Endothelial cell (in vitro differentiated cells): ENCODE results near the gene CYB5A. TPM values are rescaled to one million over a fixed set of nuclear protein-coding genes. Genes with fewer than 3 reads are reported as not detected.

Source experiments
- DNase-seq: peaks from one replicate; pipeline ENCODE4 v3.0.0; 2021; ENCODE audit warnings: low spot score
- H3K27ac Mint-ChIP-seq: one replicate; pipeline ENCODE4 v1.8.0; 2021; ENCODE audit warnings: mixed read lengths, inconsistent platforms; ENCODE audit not compliant: unreplicated experiment
- H3K27me3 Mint-ChIP-seq: one replicate; pipeline ENCODE4 v1.8.0; 2021; ENCODE audit warnings: mild to moderate bottlenecking, moderate library complexity, mixed read lengths, inconsistent platforms; ENCODE audit not compliant: unreplicated experiment
- H3K36me3 Mint-ChIP-seq: one replicate; pipeline ENCODE4 v1.8.0; 2021; ENCODE audit warnings: mild to moderate bottlenecking, low read depth, mixed read lengths, inconsistent platforms; ENCODE audit not compliant: unreplicated experiment
- H3K4me1 Mint-ChIP-seq: one replicate; pipeline ENCODE4 v1.8.0; 2021; ENCODE audit warnings: mild to moderate bottlenecking, mixed read lengths, inconsistent platforms; ENCODE audit not compliant: unreplicated experiment
- H3K4me3 Mint-ChIP-seq: one replicate; pipeline ENCODE4 v1.8.0; 2021; ENCODE audit warnings: mild to moderate bottlenecking, mixed read lengths, inconsistent platforms; ENCODE audit not compliant: unreplicated experiment
- H3K9me3 Mint-ChIP-seq: one replicate; pipeline ENCODE4 v1.8.0; 2021; ENCODE audit warnings: mixed read lengths, inconsistent platforms; ENCODE audit not compliant: unreplicated experiment
- total RNA-seq: library from RNA; stranded (reverse); fragmentation: NEBNext Ultra II Directional; extraction: Animal tissue kit (Norgen Biotek cat#: 25700); gene quantifications from one replicate; pipeline ENCODE4 v1.2.1, GENCODE V29; 2021; ENCODE audit not compliant: unreplicated experiment
- TF ChIP-seq, protein P1 (sequence below): fragments of 200-600 bp; sonication (generic); IDR thresholded peaks from one replicate; pipeline ENCODE4 v1.5.0; 2021; ENCODE audit warnings: antibody characterized with exemption; ENCODE audit not compliant: unreplicated experiment

The CYB5A gene
- total RNA-seq, 1 donor from 2014 or later: 119 TPM

DNA sequence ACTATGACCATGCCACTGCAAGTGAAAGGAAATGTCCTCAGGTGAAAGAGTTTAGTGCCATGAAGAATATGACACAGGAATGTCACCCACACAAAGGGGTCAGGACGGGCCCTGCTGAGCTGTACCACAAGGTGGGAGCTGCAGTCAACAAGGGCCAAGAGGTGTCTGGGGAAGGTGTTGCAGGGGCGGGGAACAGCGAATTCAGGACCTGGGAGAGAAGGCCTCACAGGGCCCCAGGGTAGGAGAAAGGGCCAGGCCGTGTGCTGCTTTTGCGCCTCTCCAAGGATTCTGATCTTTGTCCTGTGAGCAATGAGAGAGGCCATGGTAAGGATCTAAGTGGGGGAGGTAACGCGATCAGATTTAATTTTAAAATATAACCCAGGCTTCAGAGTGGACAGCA, 23.6 kb downstream of the CYB5A start:
- TF ChIP-seq, protein P1, sequence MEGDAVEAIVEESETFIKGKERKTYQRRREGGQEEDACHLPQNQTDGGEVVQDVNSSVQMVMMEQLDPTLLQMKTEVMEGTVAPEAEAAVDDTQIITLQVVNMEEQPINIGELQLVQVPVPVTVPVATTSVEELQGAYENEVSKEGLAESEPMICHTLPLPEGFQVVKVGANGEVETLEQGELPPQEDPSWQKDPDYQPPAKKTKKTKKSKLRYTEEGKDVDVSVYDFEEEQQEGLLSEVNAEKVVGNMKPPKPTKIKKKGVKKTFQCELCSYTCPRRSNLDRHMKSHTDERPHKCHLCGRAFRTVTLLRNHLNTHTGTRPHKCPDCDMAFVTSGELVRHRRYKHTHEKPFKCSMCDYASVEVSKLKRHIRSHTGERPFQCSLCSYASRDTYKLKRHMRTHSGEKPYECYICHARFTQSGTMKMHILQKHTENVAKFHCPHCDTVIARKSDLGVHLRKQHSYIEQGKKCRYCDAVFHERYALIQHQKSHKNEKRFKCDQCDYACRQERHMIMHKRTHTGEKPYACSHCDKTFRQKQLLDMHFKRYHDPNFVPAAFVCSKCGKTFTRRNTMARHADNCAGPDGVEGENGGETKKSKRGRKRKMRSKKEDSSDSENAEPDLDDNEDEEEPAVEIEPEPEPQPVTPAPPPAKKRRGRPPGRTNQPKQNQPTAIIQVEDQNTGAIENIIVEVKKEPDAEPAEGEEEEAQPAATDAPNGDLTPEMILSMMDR: no peak
- no peak for DNase-seq
- Mint-ChIP-seq H3K27ac (no peak overlapping the region), H3K36me3 (peaks cover 12% of the 10 kb centered on the region), H3K4me1 (peaks cover 25% of the 10 kb centered on the region), H3K4me3 (peak overlapping the region; percentile 61), H3K9me3 (no peaks in the 10 kb centered on the region), H3K27me3 (no peaks in the 10 kb centered on the region)

DNA sequence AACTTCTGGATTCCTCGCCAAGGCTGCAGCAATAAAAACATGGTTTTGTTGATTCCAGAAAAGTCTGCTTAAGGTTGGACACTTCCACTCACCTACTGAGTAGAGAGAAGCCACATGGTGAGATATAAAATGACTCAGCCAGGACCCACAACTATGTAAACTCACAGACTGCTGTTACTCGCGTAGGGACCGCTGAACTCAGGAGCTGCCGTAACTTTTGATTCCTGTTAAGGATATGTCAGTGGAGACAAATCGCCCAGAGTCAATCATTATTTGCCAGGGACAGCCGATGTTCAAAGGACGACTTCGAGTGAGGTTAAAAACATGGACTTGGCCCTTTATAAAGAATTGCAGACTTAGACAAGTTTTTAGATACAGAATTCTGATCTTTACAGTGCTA, 25.6 kb downstream of the CYB5A start:
- H3K27me3 Mint-ChIP-seq: no peaks in the 10 kb centered on the region
- no peak overlapping the region for H3K4me3 Mint-ChIP-seq
- no peaks in the 10 kb centered on the region for H3K9me3 Mint-ChIP-seq
- H3K36me3 Mint-ChIP-seq: peaks cover 18% of the 10 kb centered on the region
- H3K4me1 Mint-ChIP-seq: peaks cover 25% of the 10 kb centered on the region
- H3K27ac Mint-ChIP-seq: peak overlapping the region; percentile 40
- no peak for DNase-seq
- TF ChIP-seq, protein P1: no peak

DNA sequence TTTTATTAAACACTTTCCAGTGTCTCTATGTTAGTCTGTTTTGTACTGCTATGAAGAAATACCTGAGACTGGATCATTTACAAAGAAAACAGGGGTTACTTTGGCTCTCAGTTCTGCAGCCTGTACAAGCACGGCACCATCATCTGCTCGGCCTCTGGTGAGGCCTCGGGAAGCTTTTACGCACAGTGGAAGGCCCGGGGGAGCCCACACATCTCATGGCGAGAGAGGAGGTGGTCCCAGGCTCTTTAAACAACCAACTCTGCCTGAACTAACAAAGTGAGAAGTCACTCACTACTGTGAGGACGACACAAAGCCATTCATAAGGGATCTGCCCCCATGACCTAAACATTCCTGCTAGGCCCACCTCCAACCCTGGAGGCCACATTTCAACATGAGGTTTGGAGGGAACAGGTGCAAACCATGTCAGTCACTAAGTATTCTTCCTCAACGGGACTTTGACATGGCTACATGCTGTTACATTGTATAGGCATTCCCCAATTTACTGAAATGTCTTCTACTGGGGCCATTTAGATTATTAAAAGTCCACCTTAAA, 26.1 kb downstream of the CYB5A start:
- H3K27ac Mint-ChIP-seq: no peak overlapping the region
- no peaks in the 10 kb centered on the region for H3K27me3 Mint-ChIP-seq

DNA sequence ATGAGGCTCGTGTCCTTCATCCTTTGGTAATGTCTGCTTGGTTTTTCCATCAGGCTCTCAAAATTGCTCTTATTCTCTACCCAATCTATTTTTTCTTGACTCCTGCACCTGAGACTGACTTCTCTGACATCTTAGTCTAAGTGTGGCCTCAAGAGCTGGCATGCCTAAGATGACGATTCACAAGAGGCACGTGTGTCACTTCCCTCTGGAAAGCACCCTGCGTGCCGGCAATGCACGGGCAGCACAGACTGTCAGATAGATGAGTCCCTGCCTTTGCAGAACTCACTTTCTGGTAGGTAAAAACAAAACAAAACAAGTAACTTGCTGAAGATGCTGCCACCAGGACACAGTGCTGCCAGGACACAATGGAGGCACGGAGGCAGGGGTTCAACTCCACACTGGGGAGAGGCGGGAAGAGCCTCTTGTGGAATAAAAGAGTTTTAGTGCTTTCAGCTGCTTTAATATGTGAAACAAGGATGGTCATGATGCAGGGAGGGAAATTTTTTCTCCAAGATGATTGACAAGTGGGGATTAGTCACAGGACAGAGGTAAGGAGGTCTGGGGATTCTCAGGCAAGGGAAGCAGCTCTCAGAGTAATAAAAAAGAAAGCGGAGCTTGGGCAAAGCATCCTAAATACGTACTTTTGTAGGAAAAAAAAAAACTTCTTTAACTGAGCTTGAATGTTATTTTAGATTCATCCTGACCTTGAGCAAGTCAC, 27.3 kb downstream of the CYB5A start:
- TF ChIP-seq, protein P1: no peak
- Mint-ChIP-seq H3K4me1 (peaks cover 21% of the 10 kb centered on the region), H3K27ac (no peak overlapping the region), H3K4me3 (no peak overlapping the region), H3K27me3 (no peaks in the 10 kb centered on the region), H3K36me3 (peaks cover 21% of the 10 kb centered on the region), H3K9me3 (no peaks in the 10 kb centered on the region)
- no peak for DNase-seq

More for the DNA sequence above, 26.1 kb downstream of the CYB5A start:
- peaks cover 21% of the 10 kb centered on the region for H3K36me3 Mint-ChIP-seq
- H3K4me1 Mint-ChIP-seq: peaks cover 25% of the 10 kb centered on the region
- no peaks in the 10 kb centered on the region for H3K9me3 Mint-ChIP-seq
- H3K4me3 Mint-ChIP-seq: no peak overlapping the region
- DNase-seq: no peak
- TF ChIP-seq, protein P1: no peak

DNA sequence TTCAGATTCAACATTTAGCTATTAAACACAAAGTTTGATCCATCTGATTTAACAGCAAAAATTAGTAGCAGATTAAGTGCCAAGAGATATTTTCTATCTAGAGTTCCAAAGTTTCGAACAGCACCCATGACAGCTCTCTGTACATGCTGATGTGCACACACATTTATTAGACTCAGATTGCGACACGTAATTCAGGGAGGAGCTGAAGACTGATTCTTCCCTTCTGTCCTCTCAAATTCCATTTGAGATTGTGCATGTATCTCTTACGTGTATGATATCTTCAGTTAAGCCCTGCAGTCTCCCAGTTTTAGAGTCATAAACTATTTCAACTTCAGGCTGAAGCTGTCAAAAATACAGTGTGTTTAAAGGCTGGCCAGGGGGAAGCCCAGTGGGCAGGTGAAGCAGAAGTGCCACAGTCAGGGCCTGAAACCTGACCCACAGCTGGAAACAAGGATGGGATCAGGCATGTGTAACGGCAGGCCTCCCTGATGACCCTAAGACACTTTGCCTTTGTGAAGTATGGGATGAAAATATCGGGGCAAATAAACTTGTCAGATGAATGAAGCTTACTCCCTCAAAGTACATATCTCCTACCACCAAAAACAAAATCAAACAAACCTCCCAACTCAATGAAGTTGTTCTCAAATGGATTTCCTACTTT, 30.6 kb downstream of the CYB5A start:
- no peak for DNase-seq
- no peaks in the 10 kb centered on the region for H3K27me3 Mint-ChIP-seq
- H3K4me3 Mint-ChIP-seq: no peak overlapping the region
- no peak overlapping the region for H3K27ac Mint-ChIP-seq
- no peaks in the 10 kb centered on the region for H3K9me3 Mint-ChIP-seq
- H3K36me3 Mint-ChIP-seq: peaks cover 15% of the 10 kb centered on the region
- TF ChIP-seq, protein P1: no peak
- H3K4me1 Mint-ChIP-seq: peaks cover 17% of the 10 kb centered on the region
